Thyroid gland (tissue), 4 donors: Measurements from ENCODE around the gene SLIT2. TPM values are rescaled to one million over a fixed set of nuclear protein-coding genes. Genes with fewer than 3 reads are reported as not detected.

Source experiments
- DNase-seq, 2 donors: peaks; one replicate each; pipeline ENCODE4 v3.0.0-alpha.2; 2019
- H3K27ac ChIP-seq, 3 donors: fragments of 200-600 bp; sonication (generic); 1 replicate in 2 of 3; 2 replicates in 1 of 3; pipeline ENCODE4 v1.5.1; 2016 to 2019; ENCODE audit warnings: mild to moderate bottlenecking in 1 of 3, moderate library complexity in 1 of 3
- H3K27me3 ChIP-seq: fragments of 200-600 bp; sonication (generic); one replicate; pipeline ENCODE4 v1.5.1; 2019
- H3K36me3 ChIP-seq, 2 donors: fragments of 200-600 bp; sonication (generic); one replicate each; pipeline ENCODE4 v1.5.1; 2016 to 2019
- H3K4me1 ChIP-seq, 2 donors: fragments of 200-600 bp; sonication (generic); one replicate each; pipeline ENCODE4 v1.5.1; 2017 to 2019
- H3K4me3 ChIP-seq, 3 donors: fragments of 200-600 bp; sonication (generic); replicated peaks in 1 of 3; 1 replicate in 2 of 3; 2 replicates in 1 of 3; pipeline ENCODE4 v1.5.1; 2016; ENCODE audit warnings: mild to moderate bottlenecking in 1 of 3
- H3K9me3 ChIP-seq: fragments of 200-600 bp; sonication (generic); one replicate; pipeline ENCODE4 v1.5.1; 2017
- CTCF ChIP-seq, 6 experiments: fragments of 200-600 bp in 3 of 6; fragments of 450-650 bp in 3 of 6; sonication (generic) in 3 of 6; IDR thresholded peaks; one replicate each; pipeline ENCODE4 v1.5.1; 2016 to 2019; ENCODE audit warnings: antibody characterized with exemption in 6 of 6, mild to moderate bottlenecking in 2 of 6, inconsistent platforms in 1 of 6, moderate library complexity in 1 of 6
- POLR2A ChIP-seq, 2 donors: fragments of 450-650 bp; IDR thresholded peaks; one replicate each; pipeline ENCODE4 v1.6.1; 2017; ENCODE audit warnings: antibody characterized with exemption in 2 of 2, mild to moderate bottlenecking in 2 of 2, moderate library complexity in 1 of 2
- WGBS, 2 donors: methylation state at CpG; one replicate each; pipeline ENCODE4 v1.1.5; 2017; 5-methylcytosine and 5-hydroxymethylcytosine counted together
- intact Hi-C: fragments of 100-400 bp; cut with DNase I; formaldehyde crosslinking; loops from one replicate; pipeline ENCODE4 v1.15.1; 2023
- total RNA-seq, 4 donors: library from RNA; depleted of rRNA; stranded (reverse); fragments of >200 nt; gene quantifications; one replicate each; pipeline ENCODE4 v1.2.3, GENCODE V29; 2016

The SLIT2 gene
- total RNA-seq, 4 donors from 2014 or later = 13.7 to 23.9 (median 17.1) TPM

GRCh38 chr4:20255251-20255586, 3.5 kb downstream of the SLIT2 start:
- H3K27ac ChIP-seq = peak overlapping the region in 1 of 3 donors; percentile 57
- 35 to 42% methylated on average over 8 of the region's 8 CpGs for WGBS, 2 donors

DNA sequence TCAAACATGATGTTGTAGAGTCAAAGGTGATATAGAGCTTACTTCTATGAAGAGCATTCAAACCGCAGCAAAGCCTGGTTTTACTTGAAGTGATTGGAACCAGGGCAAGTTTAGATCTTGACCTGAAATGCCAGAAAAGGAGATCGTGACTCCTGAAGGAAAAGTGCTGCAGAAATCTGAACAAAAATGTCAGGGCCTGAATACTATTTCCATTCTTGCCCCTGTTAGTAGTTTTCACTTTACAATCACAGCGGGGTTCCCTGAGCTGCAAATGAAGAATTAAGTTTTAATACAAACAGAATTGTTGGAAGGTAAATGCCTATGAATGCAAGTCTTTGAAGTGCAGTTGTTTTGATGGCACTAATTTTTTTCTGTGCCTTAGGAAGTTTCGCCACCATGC, 4.1 kb downstream of the SLIT2 start:
- TF ChIP-seq POLR2A (IDR thresholded peaks at IDR 0.05) (no peak), CTCF (IDR thresholded peaks at IDR 0.05) (no peak)
- Histone ChIP-seq H3K4me3 (peak overlapping the region in 1 of 3 donors; percentile 3), H3K9me3 (no peaks in the 10 kb centered on the region), H3K27me3 (no peaks in the 10 kb centered on the region), H3K27ac (no peak overlapping the region), H3K4me1 (peaks cover 5 to 29% of the 10 kb centered on the region in 2 donors), H3K36me3 (no peaks in the 10 kb centered on the region)
- intact Hi-C loops = no loop called here
- WGBS, 2 donors = 78 to 81% methylated on average over 4 of the region's 4 CpGs
- no peak for DNase-seq

More at GRCh38 chr4:20255251-20255586, 3.5 kb downstream of the SLIT2 start:
- TF ChIP-seq CTCF (IDR thresholded peaks at IDR 0.05) (no peak), POLR2A (IDR thresholded peaks at IDR 0.05) (no peak)
- Histone ChIP-seq H3K27me3 (no peaks in the 10 kb centered on the region), H3K36me3 (no peaks in the 10 kb centered on the region), H3K9me3 (no peaks in the 10 kb centered on the region), H3K4me1 (peaks cover 5 to 29% of the 10 kb centered on the region in 2 donors), H3K4me3 (peak overlapping the region in 2 of 3 donors; percentile 40 to 56)
- intact Hi-C loops = no loop called here
- no peak for DNase-seq

DNA sequence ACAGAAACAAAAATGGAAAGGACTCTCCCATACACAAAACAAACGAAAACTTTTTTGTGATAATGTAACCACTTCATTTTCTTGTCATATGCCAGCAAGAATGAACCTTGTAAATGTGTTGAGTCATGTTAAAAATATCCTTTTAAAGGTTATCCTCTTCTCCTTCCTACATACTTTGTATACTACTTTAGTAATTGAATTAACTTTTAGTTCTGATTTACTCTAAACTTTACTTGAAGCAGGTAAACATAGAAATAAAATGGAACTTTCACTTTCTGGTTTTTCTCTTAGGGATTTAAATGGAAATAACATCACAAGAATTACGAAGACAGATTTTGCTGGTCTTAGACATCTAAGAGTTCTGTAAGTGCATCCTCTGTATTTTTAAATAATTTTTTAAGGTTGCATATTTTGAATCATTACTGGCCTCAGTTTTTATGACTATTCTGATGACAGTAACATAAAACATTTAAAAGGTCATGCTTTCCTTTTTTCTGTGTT, 4.7 kb downstream of the SLIT2 start:
- intact Hi-C loops = no loop called here
- peaks cover 5 to 29% of the 10 kb centered on the region in 2 donors for H3K4me1 ChIP-seq
- H3K27me3 ChIP-seq = no peaks in the 10 kb centered on the region

GRCh38 chr4:20259707-20260106, 8.0 kb downstream of the SLIT2 start:
- Histone ChIP-seq H3K27ac (no peak overlapping the region), H3K27me3 (no peaks in the 10 kb centered on the region), H3K4me1 (peaks cover 5 to 7% of the 10 kb centered on the region in 2 donors), H3K4me3 (no peak overlapping the region), H3K9me3 (no peaks in the 10 kb centered on the region), H3K36me3 (no peaks in the 10 kb centered on the region)
- no peak for TF ChIP-seq POLR2A (IDR thresholded peaks at IDR 0.05)
- TF ChIP-seq CTCF (IDR thresholded peaks at IDR 0.05) = no peak
- DNase-seq = no peak
- intact Hi-C loops = no loop called here

More for the DNA sequence above, 4.7 kb downstream of the SLIT2 start:
- H3K36me3 ChIP-seq = no peaks in the 10 kb centered on the region
- TF ChIP-seq POLR2A (IDR thresholded peaks at IDR 0.05) = no peak
- no peak for TF ChIP-seq CTCF (IDR thresholded peaks at IDR 0.05)
- no peak overlapping the region for H3K4me3 ChIP-seq
- H3K9me3 ChIP-seq = no peaks in the 10 kb centered on the region
- 77 to 86% methylated on average over 2 of the region's 2 CpGs for WGBS, 2 donors
- no peak overlapping the region for H3K27ac ChIP-seq
- DNase-seq = no peak

- no peak overlapping the region for H3K27ac ChIP-seq
- H3K4me1 ChIP-seq = peaks cover 0 to 2% of the 10 kb centered on the region in 2 donors
- TF ChIP-seq CTCF (IDR thresholded peaks at IDR 0.05) = no peak
- TF ChIP-seq POLR2A (IDR thresholded peaks at IDR 0.05) = no peak
- H3K36me3 ChIP-seq = no peaks in the 10 kb centered on the region
- 48 to 67% methylated on average over 2 of the region's 2 CpGs for WGBS, 2 donors
- intact Hi-C loops = no loop called here
- no peaks in the 10 kb centered on the region for H3K27me3 ChIP-seq
- DNase-seq = no peak
- no peak overlapping the region for H3K4me3 ChIP-seq
- H3K9me3 ChIP-seq = no peaks in the 10 kb centered on the region
These were observed 9.1 kb downstream of the SLIT2 start for GRCh38 chr4:20260821-20261220.
